Measurements from ENCODE around the gene ARAP1.

The ARAP1 gene

GRCh38 chr11:72779495-72780128 lies 27.4 kb upstream of the ARAP1 start:
- DNase-seq (ENCODE audit: low read depth): no peak

GRCh38 chr11:72778535-72779494 lies 26.6 kb upstream of the ARAP1 start:
- no peak for DNase-seq (ENCODE audit: low read depth)

- DNase-seq (ENCODE audit: low read depth): no peak
Measured at GRCh38 chr11:72777755-72778278, 25.6 kb upstream of the ARAP1 start.

- DNase-seq (ENCODE audit: low read depth): no peak
Measured at GRCh38 chr11:72776844-72777754, 24.9 kb upstream of the ARAP1 start.

DNA sequence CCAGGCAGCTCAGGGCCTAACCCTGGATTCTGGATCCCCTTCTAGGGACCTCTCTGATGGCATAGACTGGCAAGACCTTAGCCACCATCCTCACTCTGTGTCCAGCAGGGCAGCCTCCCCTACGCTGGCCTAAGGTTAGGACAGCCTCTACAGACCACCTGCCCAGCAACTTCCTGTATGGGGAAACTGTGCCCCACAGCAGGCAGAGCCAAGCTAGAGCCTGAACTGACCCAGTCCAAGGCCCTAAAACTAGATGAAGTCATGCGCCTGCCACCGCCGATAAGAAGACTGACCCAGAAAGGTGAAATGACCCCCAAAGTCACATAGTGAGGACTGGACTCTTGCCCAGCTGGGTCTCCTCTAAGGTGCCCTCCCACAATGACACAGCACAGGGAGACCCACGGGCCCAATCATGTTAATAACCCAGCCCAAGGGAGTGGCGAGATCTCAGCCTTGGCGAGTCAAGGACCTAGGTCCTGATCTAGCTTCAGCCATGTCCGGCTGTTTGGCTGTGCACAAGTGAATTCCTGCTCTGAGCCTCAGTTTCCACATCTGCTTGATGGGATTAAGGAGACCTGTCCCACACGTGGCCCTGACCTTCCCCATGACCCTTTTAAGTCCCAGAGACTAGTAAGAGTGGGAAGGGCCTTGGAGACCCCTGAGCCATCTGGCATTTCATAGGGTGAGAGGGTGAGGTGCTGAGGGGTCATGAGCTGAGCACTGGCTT lies 24.1 kb upstream of the ARAP1 start:
- DNase-seq (ENCODE audit: low read depth): no peak

DNA sequence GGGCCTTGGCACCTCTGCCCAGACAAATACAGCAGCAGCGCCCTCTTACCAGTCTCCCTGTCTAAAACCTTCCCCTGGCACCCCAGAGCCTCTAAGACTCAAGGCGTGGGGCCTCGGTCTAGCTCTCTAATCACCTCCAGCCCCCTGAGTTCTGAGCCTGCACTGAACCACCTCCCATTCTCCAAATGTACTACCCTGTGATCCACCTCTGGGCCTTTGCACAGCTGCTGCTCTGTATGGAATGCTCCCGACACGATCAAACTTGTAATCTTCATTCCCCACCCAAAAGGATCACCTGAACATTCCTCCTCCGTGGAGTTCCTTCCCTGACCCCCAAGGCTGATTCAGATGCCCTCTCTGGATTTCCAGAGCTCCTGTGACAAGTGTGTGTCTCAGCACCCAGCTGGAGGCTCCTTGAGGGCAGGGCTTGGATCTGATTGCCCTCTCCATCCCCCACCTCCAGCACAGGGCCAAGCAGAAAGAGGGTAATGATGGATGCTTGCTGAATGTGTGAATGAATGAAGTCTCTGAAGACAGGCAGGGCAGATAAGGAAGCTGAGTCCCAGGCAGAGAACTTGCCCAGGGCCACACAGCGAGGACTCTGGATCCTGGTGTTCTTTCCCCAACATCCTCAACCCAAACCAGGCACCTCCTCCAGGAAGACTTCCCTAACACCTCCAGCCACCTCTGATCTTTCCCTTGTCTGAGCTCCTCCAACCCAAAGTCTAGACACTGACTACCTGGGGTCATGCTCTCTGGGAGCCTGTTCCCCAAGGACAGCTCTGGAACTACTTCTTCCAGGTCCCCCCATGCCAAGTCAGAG lies 23.3 kb upstream of the ARAP1 start:
- no peak for DNase-seq (ENCODE audit: low read depth)

- no peak for DNase-seq (ENCODE audit: low read depth)
Measured at GRCh38 chr11:72774499-72774898, 22.3 kb upstream of the ARAP1 start.

- DNase-seq (ENCODE audit: low read depth): no peak
Measured at GRCh38 chr11:72773696-72774095, 21.5 kb upstream of the ARAP1 start.

- no peak for DNase-seq (ENCODE audit: low read depth)
Measured at GRCh38 chr11:72773291-72773690, 21.1 kb upstream of the ARAP1 start.

GRCh38 chr11:72772059-72772458 lies 19.9 kb upstream of the ARAP1 start:
- no peak for DNase-seq (ENCODE audit: low read depth)

DNA sequence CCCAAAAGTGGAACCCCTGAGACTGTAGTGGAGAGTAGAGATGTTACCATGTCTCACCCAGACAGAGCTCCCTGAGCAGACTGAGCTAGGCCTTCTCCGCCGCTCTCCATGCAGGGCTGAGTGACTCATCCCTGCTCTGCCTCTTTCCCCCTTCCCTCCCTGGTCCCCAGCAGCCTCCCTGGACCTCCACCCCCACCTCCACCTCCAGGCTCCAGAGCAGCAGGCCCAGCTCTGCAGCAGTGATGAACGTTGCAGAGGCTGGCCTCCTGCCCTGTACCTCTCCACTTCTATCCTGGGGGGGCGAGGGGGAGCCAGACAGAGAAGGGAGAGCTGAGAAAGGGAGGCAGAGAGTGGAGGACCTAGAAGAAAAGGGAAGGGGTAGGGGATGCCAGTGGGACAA lies 19.3 kb upstream of the ARAP1 start:
- DNase-seq (ENCODE audit: low read depth): no peak

- DNase-seq (ENCODE audit: low read depth): no peak
Measured at GRCh38 chr11:72770799-72771198, 18.6 kb upstream of the ARAP1 start.

DNA sequence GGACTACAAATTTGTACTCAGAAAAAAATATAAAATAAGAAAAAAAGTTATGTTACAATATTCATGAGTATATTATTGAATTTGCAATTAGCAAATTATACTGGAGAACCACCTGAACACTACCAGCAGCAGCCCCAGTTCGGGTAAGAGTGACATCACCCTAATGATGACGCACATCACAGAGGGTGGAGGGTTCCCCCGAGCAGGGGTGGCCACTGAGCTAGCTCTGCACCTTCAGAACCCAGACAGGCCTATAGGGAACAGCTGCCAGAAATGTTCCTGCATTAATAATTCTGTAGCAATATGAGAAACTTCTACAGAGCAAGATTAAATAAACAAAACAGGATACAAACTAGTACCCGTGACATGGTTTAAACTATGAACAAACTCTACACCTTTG lies 17.5 kb upstream of the ARAP1 start:
- DNase-seq (ENCODE audit: low read depth): no peak

DNA sequence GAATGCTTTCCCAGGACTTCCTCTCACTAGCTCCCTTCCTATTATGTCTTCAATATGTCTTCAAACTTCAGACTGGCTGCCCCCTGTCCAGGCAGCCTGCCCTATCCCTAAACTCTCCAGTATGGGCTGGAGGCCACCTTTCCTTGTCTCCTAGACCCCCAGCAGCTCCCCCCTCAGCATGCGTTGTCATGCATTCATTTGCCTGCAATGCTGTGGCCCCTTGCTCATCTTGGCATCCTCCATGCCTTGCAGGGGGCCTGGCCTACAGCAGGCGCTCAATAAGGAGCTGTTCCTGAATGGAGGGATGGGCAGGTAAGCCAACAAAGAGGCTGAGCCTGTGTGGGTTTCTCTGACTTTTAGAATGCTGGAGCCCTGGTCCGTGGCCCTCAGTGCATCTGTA lies 16.4 kb upstream of the ARAP1 start:
- no peak for DNase-seq (ENCODE audit: low read depth)

DNA sequence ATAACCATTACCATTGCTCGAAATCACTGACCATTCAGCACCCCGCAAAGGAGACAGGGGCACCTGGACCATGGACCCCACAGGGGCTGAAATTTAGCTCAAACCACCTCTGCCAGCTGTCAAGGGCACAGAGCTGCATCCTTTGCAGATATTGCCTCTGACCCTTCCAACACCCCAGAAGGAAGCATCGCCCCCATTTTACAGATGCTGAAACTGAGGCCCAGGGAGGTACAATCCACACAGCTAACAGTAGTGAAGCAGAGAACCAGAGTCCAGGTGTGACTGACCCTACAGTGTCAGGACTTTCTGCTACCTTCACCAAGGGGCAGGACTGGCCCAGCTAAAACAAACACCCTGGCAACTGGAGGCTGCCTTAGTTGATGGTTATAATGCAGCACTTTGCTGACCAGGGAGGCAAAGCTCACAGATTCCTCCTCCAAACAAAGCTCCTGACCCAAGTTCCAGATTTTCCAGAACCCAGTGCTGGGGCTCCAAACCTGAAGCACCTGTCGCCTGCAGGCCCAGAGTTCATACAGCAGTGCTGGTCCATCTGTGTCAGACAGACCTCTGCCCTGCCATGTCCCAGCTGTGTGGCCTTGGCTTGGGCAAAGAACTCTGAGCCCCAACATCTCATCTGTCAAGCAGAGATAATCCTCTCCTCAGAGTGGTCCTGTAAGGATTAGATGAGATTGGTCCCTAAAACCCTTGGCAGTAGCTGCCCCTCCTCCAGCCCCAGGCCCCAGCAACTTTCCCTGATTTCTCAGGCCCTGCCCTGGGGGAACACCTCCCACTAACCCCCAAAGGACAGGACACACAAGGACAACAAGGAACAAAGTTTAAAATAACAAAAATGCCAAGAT lies 15.2 kb upstream of the ARAP1 start:
- DNase-seq (ENCODE audit: low read depth): no peak

- DNase-seq (ENCODE audit: low read depth): no peak
Measured at GRCh38 chr11:72766152-72766902, 14.1 kb upstream of the ARAP1 start.

DNA sequence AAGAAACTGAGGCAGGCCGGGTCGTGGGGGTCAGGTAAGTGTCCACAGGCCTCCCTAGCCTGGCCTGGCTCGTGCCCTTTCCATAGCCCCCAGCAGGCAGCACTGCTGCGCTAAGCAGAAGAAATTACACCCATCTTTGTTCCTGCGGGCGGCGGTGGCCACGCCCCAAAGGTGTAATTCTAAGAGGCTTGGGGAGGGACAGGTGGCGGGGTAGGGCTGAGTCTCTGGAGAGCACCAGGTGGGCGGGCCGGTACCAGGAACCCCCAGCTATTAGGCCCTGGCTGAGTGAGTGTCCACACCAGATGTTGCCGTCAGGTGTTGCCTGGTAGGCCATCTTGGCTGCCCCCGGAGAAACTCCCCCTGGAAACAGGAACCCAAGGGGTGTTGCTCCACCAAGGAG lies 12.3 kb upstream of the ARAP1 start:
- no peak for DNase-seq (ENCODE audit: low read depth)

DNA sequence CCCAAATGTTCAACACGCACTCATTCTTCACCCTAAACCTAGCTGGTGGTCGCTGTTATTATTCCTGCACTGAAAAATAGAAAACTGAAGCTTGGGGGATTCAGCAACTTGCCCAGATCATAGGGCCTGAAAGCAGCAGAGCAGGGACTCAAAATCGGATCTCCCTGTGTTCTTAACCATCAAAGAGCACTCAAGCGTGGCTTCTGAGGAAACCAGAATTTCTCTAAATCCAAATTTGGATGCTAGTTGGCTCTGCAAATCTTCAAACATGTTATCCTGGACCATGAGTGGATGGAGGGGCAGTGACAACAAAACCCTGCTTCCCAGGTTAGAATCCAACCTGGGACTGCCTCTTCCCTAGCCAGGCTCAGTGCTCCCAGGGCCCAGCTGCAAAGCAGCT lies 11.6 kb upstream of the ARAP1 start:
- DNase-seq (ENCODE audit: low read depth): no peak
